GM12801 (cell line): ENCODE data around the gene TMEM202.

Experiments used
- CTCF ChIP-seq: IDR thresholded peaks from one replicate; pipeline ENCODE4 v1.5.1; 2011; ENCODE audit warnings: control low read depth; ENCODE audit not compliant: insufficient read length; ENCODE audit errors: extremely low read depth

TMEM202 gene

GRCh38 chr15:72368325-72368724, 29.8 kb upstream of the TMEM202 start:
- no peak for TF ChIP-seq CTCF

GRCh38 chr15:72368899-72369298, 29.2 kb upstream of the TMEM202 start:
- TF ChIP-seq CTCF = no peak

GRCh38 chr15:72369964-72370363, 28.1 kb upstream of the TMEM202 start:
- TF ChIP-seq CTCF = no peak

- no peak for TF ChIP-seq CTCF
These were observed 25.7 kb upstream of the TMEM202 start for GRCh38 chr15:72372361-72372760.

- no peak for TF ChIP-seq CTCF
These were observed 22.6 kb upstream of the TMEM202 start for GRCh38 chr15:72375501-72375845.

- no peak for TF ChIP-seq CTCF
These were observed 22.1 kb upstream of the TMEM202 start, which contains the start of gene HEXA for GRCh38 chr15:72375846-72376581. Gene HEXA, minus strand, starts transcription at chr15:72376014. Its CDS starts 42 bp downstream, at chr15:72375972.

GRCh38 chr15:72377331-72377730, 20.8 kb upstream of the TMEM202 start:
- TF ChIP-seq CTCF = no peak
